HG03095 (cell line): ENCODE measurements around the gene CEP41.

Experiments used
- ATAC-seq: cut with Tn5 transposase; IDR thresholded peaks from one replicate; pipeline ENCODE4 v1.9.1; 2021; ENCODE audit warnings: moderate library complexity; ENCODE audit not compliant: unreplicated experiment

CEP41 gene

DNA sequence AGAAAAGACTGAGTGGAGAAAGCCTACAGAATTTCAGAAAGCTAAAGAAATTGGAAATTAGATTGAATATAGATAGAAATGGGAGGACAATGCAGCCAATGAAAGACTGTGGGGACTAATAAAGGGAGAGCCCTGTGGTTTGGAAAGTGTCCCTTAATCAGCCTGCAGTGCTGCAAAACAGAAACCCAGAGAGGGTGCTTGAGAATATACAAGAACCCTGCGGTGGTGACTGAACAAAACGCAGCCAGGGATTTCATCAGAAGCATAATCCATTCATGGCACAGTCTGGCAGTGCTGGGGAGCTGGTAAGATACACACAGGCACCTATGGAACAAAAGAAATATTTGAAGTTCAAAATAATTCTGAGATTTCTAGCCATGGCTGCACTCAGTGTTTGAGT, 19.1 kb downstream of the CEP41 start:
- ATAC-seq, result no peak

DNA sequence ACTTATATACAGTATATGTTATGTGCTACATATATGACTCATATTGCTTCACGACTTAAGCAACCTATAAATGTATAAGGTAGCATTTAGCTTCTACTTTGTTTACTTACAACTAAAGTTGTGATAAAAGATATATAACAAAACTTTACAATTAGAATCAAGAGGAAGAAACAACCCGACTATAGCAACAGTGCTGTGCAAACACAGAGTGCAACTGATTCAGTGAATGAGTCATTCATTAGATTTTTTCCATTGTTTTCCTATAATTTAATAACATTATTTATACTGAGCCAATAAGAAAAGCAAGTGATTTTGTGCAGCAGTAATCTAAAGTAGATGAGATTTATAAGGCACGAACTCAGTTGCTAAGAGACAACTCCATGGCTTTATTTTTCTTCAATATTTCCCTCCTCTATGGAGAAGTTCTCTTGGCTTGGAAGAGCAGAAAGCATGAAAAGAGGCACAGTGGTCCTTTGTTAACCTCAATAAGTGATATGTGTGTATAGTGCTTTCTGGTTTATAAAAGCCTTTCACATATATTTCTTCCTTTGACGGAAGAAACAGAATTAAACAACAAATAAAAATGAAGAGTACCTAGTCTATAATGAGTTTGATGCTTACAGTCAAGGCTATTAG, 19.8 kb downstream of the CEP41 start:
- ATAC-seq, result no peak

GRCh38 chr7:130419658-130420057, 21.2 kb downstream of the CEP41 start:
- no peak for ATAC-seq

- ATAC-seq, result no peak
Observed at GRCh38 chr7:130418306-130418705, 22.5 kb downstream of the CEP41 start.

- ATAC-seq, result no peak
Observed at GRCh38 chr7:130417213-130417612, 23.6 kb downstream of the CEP41 start.

GRCh38 chr7:130415006-130415405, 25.8 kb downstream of the CEP41 start:
- ATAC-seq, result no peak

DNA sequence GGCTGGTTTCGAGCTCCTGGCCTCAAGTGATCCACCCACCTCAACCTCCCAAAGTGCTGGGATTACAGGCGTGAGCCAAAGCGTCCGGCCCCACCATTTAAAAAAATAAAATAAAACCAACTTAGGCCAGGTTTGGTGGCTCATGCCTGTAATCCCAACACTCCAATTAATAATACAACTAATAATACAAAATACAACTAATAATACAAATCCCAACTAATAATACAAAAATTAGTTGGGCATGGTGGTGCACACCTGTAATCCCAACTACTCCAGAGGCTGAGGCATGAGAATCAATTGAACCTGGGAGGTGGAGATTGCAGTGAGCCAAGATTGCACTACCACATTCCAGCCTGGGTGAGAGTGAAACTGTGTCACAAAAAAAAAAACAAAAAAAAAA, 27.6 kb downstream of the CEP41 start:
- ATAC-seq, result no peak

GRCh38 chr7:130410868-130411541, 29.8 kb downstream of the CEP41 start:
- no peak for ATAC-seq

DNA sequence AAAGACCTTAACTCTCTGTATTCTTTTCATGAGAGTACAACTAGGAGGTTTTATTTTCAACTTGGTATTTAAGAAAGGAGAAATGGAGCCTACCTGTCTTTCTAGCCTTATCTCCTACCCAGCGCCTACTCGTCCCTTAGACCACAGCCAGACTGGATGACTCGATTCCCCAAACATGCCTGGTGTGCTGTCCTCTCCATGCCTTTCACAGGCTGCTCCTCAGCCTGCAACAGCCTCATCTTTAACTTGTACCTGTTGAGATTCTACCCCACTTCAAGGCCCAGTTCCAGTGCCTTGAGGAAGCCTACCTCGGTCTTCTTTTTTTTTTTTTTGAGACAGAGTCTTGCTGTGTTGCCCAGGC, 31.1 kb downstream of the CEP41 start:
- no peak for ATAC-seq

GRCh38 chr7:130409067-130409711, 31.6 kb downstream of the CEP41 start:
- no peak for ATAC-seq

- ATAC-seq, result no peak
Observed at GRCh38 chr7:130405003-130405402, 35.8 kb downstream of the CEP41 start.

DNA sequence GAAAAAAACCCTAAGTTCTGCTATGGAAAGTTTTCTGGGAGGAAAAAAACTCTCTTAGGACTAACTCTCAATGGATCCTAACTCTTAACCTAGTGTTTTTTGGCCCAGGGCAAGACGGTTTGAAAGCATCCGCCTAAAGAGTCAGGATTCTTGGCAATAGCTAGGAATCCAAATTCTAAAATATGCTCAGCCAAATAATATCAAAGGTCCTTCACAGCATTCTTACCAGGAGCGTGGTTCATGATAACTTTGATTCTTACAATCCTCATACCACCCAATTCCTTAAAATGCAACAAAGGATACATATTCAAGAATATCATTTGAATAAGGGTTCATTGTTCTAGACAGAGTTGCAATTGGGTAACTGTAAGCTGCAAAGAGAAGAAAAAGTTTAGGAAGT, 39.2 kb downstream of the CEP41 start:
- ATAC-seq, result no peak

- no peak for ATAC-seq
Observed at GRCh38 chr7:130401101-130401500, 39.7 kb downstream of the CEP41 start.

DNA sequence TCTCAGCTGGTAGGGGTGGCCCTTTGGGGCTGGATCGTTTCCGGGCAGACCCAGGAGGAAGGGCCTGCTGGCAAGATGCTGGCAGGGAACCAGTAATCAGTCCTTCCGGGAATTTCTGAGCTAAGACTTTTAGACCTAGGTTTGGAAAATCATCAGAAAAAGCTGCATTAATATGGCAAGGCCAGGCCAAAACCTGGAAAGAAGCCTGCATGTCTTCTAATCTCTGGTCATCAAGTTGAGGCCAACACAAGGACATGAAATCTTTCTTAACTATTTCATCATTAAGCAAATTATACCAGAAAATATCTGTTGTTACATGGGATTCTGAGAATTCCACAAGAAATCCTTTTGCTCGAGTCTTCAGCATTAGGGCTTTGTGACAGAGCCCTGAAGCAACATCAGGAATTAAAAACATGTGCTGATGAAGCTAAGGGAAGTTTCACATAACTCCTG, 40.7 kb downstream of the CEP41 start:
- no peak for ATAC-seq

DNA sequence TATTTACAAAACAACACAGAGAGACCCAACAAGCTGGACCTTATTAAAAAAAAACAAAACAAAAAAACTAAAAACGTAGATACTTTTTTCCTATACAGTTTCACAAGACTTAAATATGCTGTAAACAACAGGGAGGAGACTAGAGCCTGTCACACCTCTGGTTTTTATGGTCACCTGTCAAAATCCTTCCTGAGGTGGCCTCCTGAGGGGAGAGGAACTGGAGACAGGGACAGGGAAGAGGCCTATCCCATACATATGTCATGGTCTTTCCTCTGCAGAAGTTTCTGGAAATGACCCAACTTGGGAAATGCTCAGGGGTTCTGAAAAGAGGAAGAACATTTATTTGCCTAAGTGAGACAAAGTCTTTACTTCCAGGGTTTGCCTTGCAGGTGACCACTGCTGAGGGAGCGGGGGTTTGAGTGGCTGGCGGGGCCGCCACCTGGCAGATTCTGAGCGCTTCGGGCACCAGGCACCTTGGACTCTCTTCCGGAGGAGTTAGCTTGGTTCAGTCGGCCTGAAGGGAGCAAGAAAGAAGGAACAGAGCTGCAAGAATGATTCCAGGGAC, 42.2 kb downstream of the CEP41 start:
- ATAC-seq, result no peak

- ATAC-seq, result no peak
Observed at GRCh38 chr7:130397758-130398073, 43.1 kb downstream of the CEP41 start.

DNA sequence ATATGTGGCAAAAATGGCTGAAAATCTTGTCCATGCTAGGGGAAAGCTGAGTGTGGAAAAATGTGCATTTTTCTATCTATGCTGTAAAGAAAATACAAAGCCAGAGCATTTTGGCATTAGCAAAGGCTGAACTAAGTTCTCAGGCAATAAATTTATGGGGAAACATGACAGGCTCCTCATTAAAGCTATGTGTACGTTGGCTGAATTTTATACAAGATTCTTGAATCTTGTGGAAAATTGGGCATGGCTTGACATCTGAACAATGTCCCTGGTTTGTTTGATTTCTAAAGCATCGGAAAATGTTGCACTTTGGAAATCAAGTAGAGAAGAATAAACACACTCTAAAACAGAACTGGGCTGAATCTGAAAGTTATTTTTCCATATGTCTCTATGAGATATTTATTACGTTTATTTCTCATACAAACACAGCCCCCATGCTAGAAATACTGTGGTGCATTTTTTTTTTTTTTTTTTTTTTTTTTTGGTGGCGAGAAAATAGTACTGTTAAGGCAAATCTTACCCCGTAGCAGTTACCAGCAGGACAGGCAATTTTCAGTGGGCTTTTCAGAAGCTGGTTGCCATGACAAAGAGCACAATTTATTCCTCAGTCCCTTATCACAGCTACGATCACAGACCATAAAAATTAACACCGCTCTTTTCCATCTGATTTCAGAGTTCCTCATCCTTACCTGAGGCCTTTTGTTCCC, 43.6 kb downstream of the CEP41 start:
- no peak for ATAC-seq

GRCh38 chr7:130396109-130396508, 44.7 kb downstream of the CEP41 start:
- no peak for ATAC-seq

GRCh38 chr7:130395421-130395820, 45.4 kb downstream of the CEP41 start:
- ATAC-seq, result no peak

DNA sequence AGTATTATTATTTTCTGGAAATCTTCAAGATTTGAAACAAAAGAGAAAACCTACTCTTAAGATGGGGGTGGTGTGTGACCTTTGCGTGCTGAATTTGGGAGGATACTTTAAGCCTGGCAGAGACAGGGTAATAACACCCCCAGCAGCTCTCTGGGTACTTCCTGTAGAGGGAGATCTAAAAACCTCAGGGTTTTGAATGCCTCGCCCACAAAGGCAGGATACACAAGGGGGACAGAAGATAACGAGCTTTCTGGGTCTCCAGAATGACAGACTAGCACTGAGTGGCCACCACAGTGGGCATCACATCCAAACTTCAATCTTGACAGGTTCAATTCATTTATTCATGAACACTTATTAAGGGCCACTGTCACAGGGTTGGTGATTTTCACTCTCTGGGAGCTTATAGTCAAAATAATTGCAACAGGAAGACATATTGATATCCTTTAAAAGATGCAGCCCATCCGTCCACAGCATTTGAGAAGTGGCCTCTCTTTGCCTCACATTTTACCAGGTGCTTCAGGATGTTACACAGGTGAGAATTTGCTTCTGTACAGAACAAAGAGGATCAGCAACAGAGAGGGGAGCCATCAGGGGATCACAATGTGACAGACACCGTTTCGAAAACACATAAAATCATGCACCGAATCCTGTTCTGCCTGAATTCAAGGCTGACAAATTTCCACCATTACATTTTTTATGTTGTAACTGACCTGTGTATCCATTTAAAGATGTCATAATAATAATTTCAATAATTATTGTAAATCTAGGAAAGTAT, 46.2 kb downstream of the CEP41 start:
- no peak for ATAC-seq
